ENCODE data around the gene ING2. TPM values are rescaled to one million over a fixed set of nuclear protein-coding genes. Genes with fewer than 3 reads are reported as not detected.

Gene ING2
- total and polyA plus RNA-seq, 4 donors, result 3.9 to 8.8 (median 5.1) TPM

GRCh38 chr4:183467246-183467645 is 37.6 kb upstream of the ING2 start:
- Histone ChIP-seq H3K36me3 (ENCODE audit: control insufficient read depth in 4 of 4, insufficient read depth in 3 of 4, low read depth in 1 of 4, low read length in 3 of 4) (no peaks in the 10 kb centered on the region), H3K27me3 (ENCODE audit: control insufficient read depth in 4 of 4, insufficient read depth in 4 of 4, low read length in 3 of 4) (no peaks in the 10 kb centered on the region), H3K4me3 (ENCODE audit: low read depth in 1 of 3, low read length in 3 of 3) (no peak overlapping the region), H3K9ac (ENCODE audit: low read depth in 1 of 2, low read length in 2 of 2) (no peak overlapping the region), H3K27ac (ENCODE audit: low read depth in 1 of 2, low read length in 2 of 2) (no peak overlapping the region), H3K4me1 (ENCODE audit: control insufficient read depth in 4 of 4, insufficient read depth in 4 of 4, low read length in 3 of 4) (peaks cover under 1 to 11% (median 4%) of the 10 kb centered on the region in 4 donors), H3K9me3 (ENCODE audit: control insufficient read depth in 4 of 4, low read length in 3 of 4) (no peaks in the 10 kb centered on the region)
- no peak for DNase-seq (ENCODE audit: low spot score)
- WGBS, result 92% methylated on average over 3 of the region's 3 CpGs
- TF ChIP-seq HNF4A (conservative IDR thresholded peaks at IDR 0.05) (no peak), MAX (IDR thresholded peaks at IDR 0.05) (no peak), ATF3 (IDR thresholded peaks at IDR 0.05) (no peak), GABPA (IDR thresholded peaks at IDR 0.05 in 1 of 2, conservative IDR thresholded peaks at IDR 0.05 in 1 of 2) (no peak), REST (IDR thresholded peaks at IDR 0.05) (no peak), CTCF (IDR thresholded peaks at IDR 0.05; ENCODE audit: low read depth, low read length, missing input control) (no peak), NR2F2 (IDR thresholded peaks at IDR 0.05) (no peak), FOXA2 (IDR thresholded peaks at IDR 0.05) (no peak), TAF1 (conservative IDR thresholded peaks at IDR 0.05) (no peak), HNF4G (IDR thresholded peaks at IDR 0.05) (no peak), ZBTB33 (IDR thresholded peaks at IDR 0.05) (no peak), JUND (IDR thresholded peaks at IDR 0.05) (no peak), RXRA (IDR thresholded peaks at IDR 0.05) (no peak), YY1 (IDR thresholded peaks at IDR 0.05) (no peak), SP1 (IDR thresholded peaks at IDR 0.05) (no peak), EGR1 (IDR thresholded peaks at IDR 0.05; ENCODE audit: low read depth in 2 of 2) (no peak), FOXA1 (IDR thresholded peaks at IDR 0.05) (no peak), RAD21 (IDR thresholded peaks at IDR 0.05) (no peak)

Data from liver (tissue), 9 donors.